Immature natural killer cell (primary cell): ENCODE measurements around the gene CXCL6. TPM values are rescaled to one million over a fixed set of nuclear protein-coding genes. Genes with fewer than 3 reads are reported as not detected.

Experiments
- DNase-seq, 3 donors: peaks; one replicate each; pipeline ENCODE4 v3.0.0; 2022; ENCODE audit warnings: mixed read lengths in 1 of 3
- H3K27ac Mint-ChIP-seq, 6 donors: one replicate each; pipeline ENCODE4 v1.8.0; 2020; ENCODE audit warnings: mixed read lengths in 6 of 6, mild to moderate bottlenecking in 5 of 6, inconsistent platforms in 4 of 6, moderate library complexity in 3 of 6
- H3K27me3 Mint-ChIP-seq, 3 donors: one replicate each; pipeline ENCODE4 v1.8.0; 2020 to 2021; ENCODE audit warnings: low read depth in 3 of 3, mild to moderate bottlenecking in 3 of 3, mixed read lengths in 3 of 3, moderate library complexity in 3 of 3, inconsistent platforms in 1 of 3
- H3K36me3 Mint-ChIP-seq, 3 donors: one replicate each; pipeline ENCODE4 v1.8.0; 2020; ENCODE audit warnings: mixed read lengths in 3 of 3, inconsistent platforms in 2 of 3, mild to moderate bottlenecking in 2 of 3
- H3K4me1 Mint-ChIP-seq, 2 donors: one replicate each; pipeline ENCODE4 v1.8.0; 2020; ENCODE audit warnings: inconsistent platforms in 2 of 2, mild to moderate bottlenecking in 2 of 2, mixed read lengths in 2 of 2, moderate library complexity in 1 of 2
- H3K4me3 Mint-ChIP-seq, 5 donors: one replicate each; pipeline ENCODE4 v1.8.0; 2020; ENCODE audit warnings: mild to moderate bottlenecking in 5 of 5, mixed read lengths in 5 of 5, inconsistent platforms in 3 of 5, moderate library complexity in 3 of 5
- H3K9me3 Mint-ChIP-seq, 6 donors: one replicate each; pipeline ENCODE4 v1.8.0; 2020; ENCODE audit warnings: mild to moderate bottlenecking in 6 of 6, mixed read lengths in 6 of 6, inconsistent platforms in 4 of 6, moderate library complexity in 3 of 6
- polyA plus RNA-seq, 3 donors: library from polyadenylated mRNA; unstranded; fragments of 300-500 nt; fragmentation: Illumina TruSeq; gene quantifications; one replicate each; pipeline ENCODE4 v1.2.3, GENCODE V29; 2021

CXCL6 gene
- polyA plus RNA-seq, 3 donors from 2014 or later: not detected

GRCh38 chr4:73848183-73848777, 11.8 kb downstream of the CXCL6 start:
- no peak for DNase-seq
- Mint-ChIP-seq H3K36me3 (no peaks in the 10 kb centered on the region), H3K27me3 (no peaks in the 10 kb centered on the region), H3K27ac (no peak overlapping the region), H3K9me3 (peaks cover 0 to 5% (median 1%) of the 10 kb centered on the region in 6 donors), H3K4me3 (no peak overlapping the region), H3K4me1 (no peaks in the 10 kb centered on the region)

- Mint-ChIP-seq H3K27ac (no peak overlapping the region), H3K9me3 (peaks cover 0 to 8% (median 3%) of the 10 kb centered on the region in 6 donors), H3K27me3 (peaks cover 0 to 3% (median 0%) of the 10 kb centered on the region in 3 donors), H3K4me3 (no peak overlapping the region), H3K36me3 (no peaks in the 10 kb centered on the region), H3K4me1 (no peaks in the 10 kb centered on the region)
- no peak for DNase-seq
Measured at GRCh38 chr4:73850261-73850970, 13.9 kb downstream of the CXCL6 start.

GRCh38 chr4:73851293-73851692, 14.8 kb downstream of the CXCL6 start:
- peaks cover 0 to 8% (median 3%) of the 10 kb centered on the region in 6 donors for H3K9me3 Mint-ChIP-seq
- peaks cover 0 to 3% (median 0%) of the 10 kb centered on the region in 3 donors for H3K27me3 Mint-ChIP-seq
- no peak overlapping the region for H3K4me3 Mint-ChIP-seq
- no peak overlapping the region for H3K27ac Mint-ChIP-seq
- H3K4me1 Mint-ChIP-seq: no peaks in the 10 kb centered on the region
- H3K36me3 Mint-ChIP-seq: no peaks in the 10 kb centered on the region
- no peak for DNase-seq

GRCh38 chr4:73852771-73853170, 16.3 kb downstream of the CXCL6 start:
- no peak overlapping the region for H3K27ac Mint-ChIP-seq
- H3K27me3 Mint-ChIP-seq: peaks cover 0 to 3% (median 0%) of the 10 kb centered on the region in 3 donors
- H3K36me3 Mint-ChIP-seq: no peaks in the 10 kb centered on the region
- DNase-seq: no peak
- no peak overlapping the region for H3K4me3 Mint-ChIP-seq
- H3K9me3 Mint-ChIP-seq: peaks cover 0 to 7% (median 4%) of the 10 kb centered on the region in 6 donors
- H3K4me1 Mint-ChIP-seq: no peaks in the 10 kb centered on the region

- H3K27ac Mint-ChIP-seq: no peak within 1 kb of the TSS
- no peak for DNase-seq
- H3K36me3 Mint-ChIP-seq: no peaks in the 10 kb centered on the region
- H3K9me3 Mint-ChIP-seq: peaks cover 0 to 7% (median 4%) of the 10 kb centered on the region in 6 donors
- no peak within 1 kb of the TSS for H3K4me3 Mint-ChIP-seq
- H3K4me1 Mint-ChIP-seq: no peaks in the 10 kb centered on the region
- H3K27me3 Mint-ChIP-seq: peaks cover 0 to 3% (median 0%) of the 10 kb centered on the region in 3 donors
Measured at GRCh38 chr4:73853246-73853704, 16.8 kb downstream of the CXCL6 start, which contains the start of gene PF4V1. PF4V1 (plus strand) TSS chr4:73853296; CDS start chr4:73853363, 67 bp downstream.

DNA sequence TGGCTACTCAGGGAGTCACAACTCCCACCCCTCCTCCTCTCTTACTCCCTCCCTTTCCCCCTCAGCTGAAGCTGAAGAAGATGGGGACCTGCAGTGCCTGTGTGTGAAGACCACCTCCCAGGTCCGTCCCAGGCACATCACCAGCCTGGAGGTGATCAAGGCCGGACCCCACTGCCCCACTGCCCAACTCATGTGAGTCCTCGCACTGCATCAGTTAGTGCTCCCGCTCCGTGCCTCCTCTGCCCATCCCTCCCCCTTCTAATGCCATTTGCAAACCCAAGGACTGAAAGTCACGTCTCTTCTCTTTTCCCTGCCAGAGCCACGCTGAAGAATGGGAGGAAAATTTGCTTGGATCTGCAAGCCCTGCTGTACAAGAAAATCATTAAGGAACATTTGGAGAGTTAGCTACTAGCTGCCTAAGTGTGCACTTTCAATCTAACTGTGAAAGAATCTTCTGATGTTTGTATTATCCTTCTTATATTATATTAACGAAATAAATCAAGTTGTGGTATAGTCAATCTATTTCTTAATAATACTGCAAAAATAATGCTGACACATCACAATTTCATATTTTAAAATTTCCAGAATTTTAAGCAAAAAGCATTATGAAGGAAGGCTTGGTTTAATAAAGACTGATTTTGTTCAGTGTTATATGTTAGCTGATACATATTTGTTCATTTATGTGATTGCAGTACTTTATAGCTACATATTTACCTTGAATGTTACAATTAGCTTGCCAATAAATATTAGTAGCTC, 17.4 kb downstream of the CXCL6 start:
- Mint-ChIP-seq H3K4me1 (no peaks in the 10 kb centered on the region), H3K27me3 (peaks cover 0 to 3% (median 0%) of the 10 kb centered on the region in 3 donors), H3K36me3 (no peaks in the 10 kb centered on the region), H3K4me3 (no peak overlapping the region), H3K9me3 (peaks cover 0 to 7% (median 4%) of the 10 kb centered on the region in 6 donors), H3K27ac (no peak overlapping the region)
- DNase-seq: peak in 1 of 3 donors; percentile 1

DNA sequence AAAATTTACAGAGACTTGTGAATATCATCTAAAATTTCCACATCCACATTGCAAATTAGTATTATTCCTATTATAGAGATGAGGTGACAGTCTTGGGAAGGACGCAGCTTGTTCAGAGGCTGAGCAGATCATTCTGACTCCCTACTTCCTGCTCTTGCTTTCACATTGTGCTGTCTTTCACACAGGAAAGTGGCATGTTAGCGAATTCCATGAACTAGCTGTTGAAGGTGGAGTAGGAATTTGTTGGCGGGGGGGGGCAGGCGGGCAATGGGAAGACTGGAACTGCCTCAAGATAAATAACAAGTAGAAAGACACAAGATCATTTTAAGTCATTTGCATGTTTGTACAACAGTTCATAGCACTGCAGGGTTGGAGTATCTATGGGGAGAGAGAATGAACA, 18.9 kb downstream of the CXCL6 start:
- Mint-ChIP-seq H3K27me3 (peaks cover 0 to 3% (median 0%) of the 10 kb centered on the region in 3 donors), H3K9me3 (peaks cover 0 to 7% (median 4%) of the 10 kb centered on the region in 6 donors), H3K4me1 (no peaks in the 10 kb centered on the region), H3K36me3 (no peaks in the 10 kb centered on the region), H3K4me3 (no peak overlapping the region), H3K27ac (no peak overlapping the region)
- no peak for DNase-seq

- peaks cover 0 to 3% (median 0%) of the 10 kb centered on the region in 3 donors for H3K27me3 Mint-ChIP-seq
- no peak for DNase-seq
- no peaks in the 10 kb centered on the region for H3K4me1 Mint-ChIP-seq
- H3K4me3 Mint-ChIP-seq: no peak overlapping the region
- H3K36me3 Mint-ChIP-seq: no peaks in the 10 kb centered on the region
- H3K27ac Mint-ChIP-seq: no peak overlapping the region
- H3K9me3 Mint-ChIP-seq: peaks cover 0 to 11% (median 4%) of the 10 kb centered on the region in 6 donors
Measured at GRCh38 chr4:73856518-73856917, 20.0 kb downstream of the CXCL6 start.

GRCh38 chr4:73859614-73860088, 23.2 kb downstream of the CXCL6 start:
- DNase-seq: no peak
- no peak overlapping the region for H3K4me3 Mint-ChIP-seq

DNA sequence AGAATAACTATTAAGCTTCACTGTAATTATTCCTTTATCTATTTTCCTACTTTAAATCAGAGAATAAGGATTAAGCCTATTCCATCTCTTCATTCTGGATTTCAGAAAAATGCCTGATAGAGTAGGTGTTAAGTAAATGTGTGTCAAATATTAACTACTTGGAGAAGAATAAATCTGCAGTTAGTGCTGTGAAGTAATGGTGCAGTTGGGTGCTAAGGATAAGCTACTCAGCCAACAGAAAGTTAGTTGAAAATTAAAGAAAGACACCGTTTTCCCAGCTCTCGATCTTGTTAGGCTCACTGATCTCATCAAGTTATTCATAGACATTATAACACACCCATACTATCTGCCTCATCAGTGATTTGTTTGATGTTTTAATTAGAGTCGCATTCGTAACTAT, 23.7 kb downstream of the CXCL6 start:
- Mint-ChIP-seq H3K4me3 (no peak overlapping the region), H3K27me3 (peaks cover 0 to 1% (median 0%) of the 10 kb centered on the region in 3 donors), H3K9me3 (peaks cover 0 to 11% (median 2%) of the 10 kb centered on the region in 6 donors), H3K27ac (no peak overlapping the region), H3K4me1 (no peaks in the 10 kb centered on the region), H3K36me3 (no peaks in the 10 kb centered on the region)
- no peak for DNase-seq

More at GRCh38 chr4:73859614-73860088, 23.2 kb downstream of the CXCL6 start:
- no peak overlapping the region for H3K27ac Mint-ChIP-seq
- H3K36me3 Mint-ChIP-seq: no peaks in the 10 kb centered on the region
- peaks cover 0 to 11% (median 2%) of the 10 kb centered on the region in 6 donors for H3K9me3 Mint-ChIP-seq
- H3K27me3 Mint-ChIP-seq: peaks cover 0 to 2% (median 1%) of the 10 kb centered on the region in 3 donors
- H3K4me1 Mint-ChIP-seq: no peaks in the 10 kb centered on the region

DNA sequence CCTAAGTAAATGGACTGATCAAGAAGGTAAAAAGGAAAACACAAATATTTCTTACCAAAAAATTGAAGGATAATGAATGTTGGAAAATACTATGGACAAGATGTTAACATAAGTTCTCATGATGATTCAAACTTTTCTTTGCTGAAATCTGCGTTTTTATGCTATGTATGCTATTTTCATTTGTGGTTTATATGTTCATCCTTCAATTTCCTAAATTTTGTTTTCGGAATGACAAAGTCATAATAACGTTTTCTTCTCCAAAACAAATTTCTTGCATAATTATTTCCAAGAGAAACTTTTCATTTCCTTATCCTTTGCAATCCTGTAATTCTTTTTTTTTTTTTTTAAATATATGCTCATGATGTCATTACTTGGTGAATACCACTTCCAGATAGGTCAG, 24.4 kb downstream of the CXCL6 start:
- Mint-ChIP-seq H3K36me3 (no peaks in the 10 kb centered on the region), H3K9me3 (peaks cover 0 to 5% (median 2%) of the 10 kb centered on the region in 6 donors), H3K27ac (no peak overlapping the region), H3K4me3 (no peak overlapping the region), H3K27me3 (peaks cover 0 to 1% (median 0%) of the 10 kb centered on the region in 3 donors), H3K4me1 (no peaks in the 10 kb centered on the region)
- no peak for DNase-seq

DNA sequence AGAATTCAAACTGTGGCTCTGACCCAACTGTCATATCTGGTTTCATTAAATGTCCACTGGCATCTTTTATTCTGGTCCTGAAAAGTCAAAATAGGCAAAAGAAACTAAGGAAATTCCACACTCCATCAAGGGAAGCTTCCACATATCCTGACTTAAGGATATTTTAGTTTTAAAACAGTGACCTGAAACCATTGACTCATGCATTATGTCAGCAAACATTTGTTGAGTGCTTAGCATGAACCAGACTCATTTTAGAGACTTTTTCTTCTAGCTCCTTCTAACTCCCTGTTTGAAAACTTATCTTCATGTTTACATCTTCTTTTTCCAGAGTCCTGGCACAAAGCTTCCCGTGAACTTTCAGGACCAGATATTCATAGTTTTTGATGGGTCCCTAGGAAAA, 25.8 kb downstream of the CXCL6 start:
- Mint-ChIP-seq H3K27me3 (peaks cover 0 to 1% (median 0%) of the 10 kb centered on the region in 3 donors), H3K9me3 (peaks cover 0 to 5% (median 2%) of the 10 kb centered on the region in 6 donors), H3K27ac (no peak overlapping the region), H3K36me3 (no peaks in the 10 kb centered on the region), H3K4me3 (no peak overlapping the region), H3K4me1 (no peaks in the 10 kb centered on the region)
- DNase-seq: no peak

DNA sequence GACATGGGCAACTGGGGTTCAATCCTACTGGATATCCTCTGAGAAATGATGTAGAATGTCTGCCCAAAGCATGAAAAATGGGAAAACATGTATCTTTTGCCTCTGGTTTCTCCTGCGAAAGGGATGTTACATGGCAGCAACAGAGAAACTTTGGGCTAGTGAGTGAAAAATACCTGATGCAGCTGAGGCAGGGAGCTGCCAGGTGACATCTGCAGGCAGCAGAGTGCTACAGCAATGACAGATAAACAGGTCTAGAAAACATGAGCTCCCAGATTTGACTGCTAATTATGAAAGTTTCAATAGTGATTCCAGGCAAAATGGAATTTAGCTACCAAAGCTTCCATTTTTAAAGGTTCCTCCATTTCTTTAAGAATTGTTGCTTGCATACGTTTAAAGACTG, 27.9 kb downstream of the CXCL6 start:
- Mint-ChIP-seq H3K4me3 (no peak overlapping the region), H3K9me3 (peaks cover 0 to 11% (median 3%) of the 10 kb centered on the region in 6 donors), H3K27me3 (peaks cover 0 to 1% (median 0%) of the 10 kb centered on the region in 3 donors), H3K27ac (no peak overlapping the region), H3K36me3 (no peaks in the 10 kb centered on the region), H3K4me1 (no peaks in the 10 kb centered on the region)
- no peak for DNase-seq
